GM19324 (cell line): Measurements from ENCODE around the gene HOXC10.

Source experiments
- ATAC-seq: cut with Tn5 transposase; IDR thresholded peaks from one replicate; pipeline ENCODE4 v1.9.1; 2021; ENCODE audit warnings: mild to moderate bottlenecking, moderate library complexity; ENCODE audit not compliant: unreplicated experiment, low FRiP score

The HOXC10 gene

DNA sequence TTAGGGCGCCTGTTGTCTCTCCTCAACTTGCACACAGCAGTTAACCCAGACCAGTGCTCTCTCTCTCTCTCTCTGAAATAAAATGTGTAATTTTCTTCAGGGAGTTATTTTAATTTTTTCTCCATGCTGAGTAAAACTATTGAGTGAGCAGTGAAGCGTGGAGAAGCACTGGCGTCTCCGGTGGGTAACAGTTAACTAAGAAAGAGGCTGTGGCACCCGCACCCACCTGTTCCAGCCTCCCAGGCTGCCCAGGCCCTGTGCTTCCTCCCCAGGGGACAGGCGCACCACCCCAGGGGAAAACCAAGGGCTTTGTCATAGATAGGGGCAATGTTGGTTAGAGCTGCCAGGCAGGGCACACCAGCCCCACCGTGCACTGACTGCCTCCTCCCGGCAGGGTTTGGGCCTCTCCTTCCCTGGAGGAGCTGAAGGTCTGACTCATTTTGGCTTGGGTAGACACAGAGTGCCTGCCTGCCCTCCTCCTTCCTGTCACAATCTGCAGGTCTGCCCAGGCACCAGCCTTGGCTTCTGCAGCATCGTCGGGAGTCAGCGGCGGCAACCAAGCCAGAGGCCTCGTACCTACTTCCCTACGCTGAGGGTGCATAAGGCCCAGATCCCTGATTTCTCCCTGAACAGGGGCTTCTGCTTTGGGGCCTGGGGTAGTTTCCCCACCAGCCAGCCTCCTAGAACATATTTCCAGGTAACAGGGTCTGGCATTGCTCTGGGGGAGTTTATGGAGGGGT, 51.8 kb downstream of the HOXC10 start:
- no peak for ATAC-seq

DNA sequence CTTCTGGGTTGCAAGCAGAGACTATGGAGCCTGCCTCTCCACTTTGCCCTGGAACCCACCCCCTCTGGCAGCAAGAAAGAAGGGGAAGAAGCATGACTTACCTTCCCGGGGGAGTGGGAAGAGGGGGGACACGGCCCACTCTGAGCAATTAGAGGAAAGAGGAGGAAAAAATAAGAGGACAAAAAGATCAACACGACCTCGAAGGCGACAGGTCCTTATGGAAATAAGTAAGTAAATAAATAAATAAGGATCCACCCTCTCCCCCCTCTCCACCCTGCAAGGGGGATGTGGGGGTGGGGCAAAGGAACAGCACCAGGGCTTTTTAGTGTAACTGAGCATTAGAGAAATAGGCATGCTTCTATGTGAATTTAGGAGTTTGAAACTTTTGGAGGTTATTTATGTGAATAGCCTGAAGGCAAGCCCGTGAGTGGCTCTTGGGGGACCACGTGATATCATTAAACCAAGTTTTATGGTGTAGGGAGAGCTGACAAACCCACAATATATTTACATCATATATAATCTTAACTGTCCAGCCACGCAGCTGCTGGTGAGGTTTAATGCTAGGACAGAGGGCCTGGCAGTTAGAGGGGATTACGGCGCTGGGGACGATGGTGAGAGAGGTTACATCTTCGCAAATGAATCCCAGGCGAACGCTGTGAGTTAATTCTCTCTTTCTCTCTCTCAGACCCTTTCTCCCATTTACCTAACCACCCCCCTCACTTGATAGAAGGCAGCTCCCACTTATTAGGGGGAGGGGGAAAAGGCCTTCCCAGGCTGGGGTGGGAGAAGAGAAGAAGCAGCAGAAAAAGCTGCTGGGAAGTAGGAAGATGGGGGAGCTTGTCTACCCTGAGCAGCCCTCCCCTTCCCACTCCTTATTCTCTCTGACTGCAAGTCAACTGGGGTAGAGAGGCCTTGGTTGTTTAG, 52.7 kb downstream of the HOXC10 start:
- ATAC-seq: no peak

DNA sequence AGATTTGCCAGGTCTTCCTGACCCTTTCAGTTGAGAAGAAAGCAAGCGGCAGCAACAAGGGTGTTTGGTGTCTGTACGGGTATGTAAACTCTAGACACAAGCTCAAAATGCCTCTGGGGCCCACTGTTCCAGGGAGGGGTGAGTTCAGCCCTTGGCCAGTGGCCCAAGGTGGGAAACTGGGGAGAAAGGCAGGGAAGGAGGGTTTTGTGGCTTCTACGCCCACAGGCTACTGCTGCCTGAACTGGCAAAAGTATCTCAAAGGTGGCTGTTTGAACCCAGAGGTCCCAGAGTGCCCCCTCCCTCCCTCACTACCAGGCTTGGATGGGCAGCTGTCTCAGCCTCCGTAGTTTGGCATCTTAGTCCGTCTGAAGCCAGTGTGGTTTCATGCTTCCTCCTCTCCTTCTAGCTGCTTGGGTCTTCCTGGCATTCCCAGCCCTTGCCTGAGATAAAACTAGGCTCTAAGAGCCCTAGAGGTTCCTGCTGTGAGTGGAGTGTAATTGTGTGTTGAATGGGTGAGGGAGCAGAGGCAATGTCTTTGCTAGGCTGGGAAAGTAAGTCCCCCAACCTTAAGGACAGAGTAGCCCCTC, 53.4 kb downstream of the HOXC10 start:
- no peak for ATAC-seq

DNA sequence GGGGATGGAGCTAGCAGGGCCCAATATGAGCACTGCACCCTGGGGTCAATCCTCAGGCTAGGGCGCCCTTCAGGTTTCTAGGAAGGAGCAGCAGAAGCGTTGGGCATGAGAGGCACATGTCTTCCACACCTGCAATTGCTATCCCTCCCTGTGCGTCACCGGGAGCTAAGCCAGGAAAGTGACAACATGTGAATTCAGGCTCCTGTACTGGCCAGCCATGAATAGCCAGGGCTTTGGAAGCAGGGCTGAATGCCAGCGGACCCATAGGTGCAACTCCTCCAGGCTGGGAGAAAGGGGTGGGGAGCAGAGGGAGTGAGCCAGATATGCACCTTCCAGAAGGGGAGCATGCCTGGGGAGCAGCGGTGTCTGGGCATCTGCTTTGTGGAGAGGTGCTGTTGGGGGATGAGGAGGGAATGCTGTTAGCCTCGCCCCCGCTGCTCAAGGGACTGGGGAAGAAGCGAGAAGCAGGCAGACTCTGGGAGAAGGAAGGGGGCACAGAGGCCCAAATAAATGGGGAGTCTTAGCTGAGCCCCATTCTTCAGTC, 54.0 kb downstream of the HOXC10 start:
- ATAC-seq: no peak

DNA sequence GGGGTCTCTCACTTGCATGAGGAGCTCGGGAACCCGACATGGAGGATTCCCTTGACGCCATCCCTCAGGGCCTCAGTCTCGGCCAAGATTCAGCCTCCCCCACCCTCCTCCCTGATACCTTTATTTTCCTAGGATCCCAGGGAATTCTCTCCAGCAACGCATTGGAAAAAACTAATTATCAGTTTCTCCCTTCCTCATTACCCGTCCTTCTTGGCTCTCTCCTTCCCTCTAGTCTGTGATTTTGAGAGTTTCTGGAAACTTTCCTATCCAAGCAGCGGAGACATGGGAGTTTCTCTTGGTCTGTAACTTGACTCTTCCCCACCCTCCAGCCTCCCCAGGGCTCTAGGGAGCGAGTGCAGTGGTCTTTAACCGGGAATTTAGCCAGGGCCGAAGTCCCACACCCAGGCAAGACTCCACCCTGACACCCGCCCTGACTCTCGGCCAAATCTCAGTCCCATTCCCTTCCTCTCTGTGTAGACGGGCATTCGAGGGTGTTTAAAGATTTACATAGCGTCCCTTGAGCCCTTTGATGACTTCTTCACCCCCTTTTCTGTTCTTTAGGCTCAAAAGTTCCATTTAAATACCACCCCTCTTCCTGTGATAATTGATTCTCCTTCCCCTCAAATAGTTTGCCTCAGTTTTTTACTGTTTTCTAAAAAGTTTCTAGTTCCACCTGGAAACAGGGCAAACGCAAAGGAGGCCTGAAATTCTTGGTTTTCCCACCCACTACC, 54.6 kb downstream of the HOXC10 start:
- ATAC-seq: no peak
